Pancreas (tissue), 10 donors: ENCODE results near the gene LNX1. TPM values are rescaled to one million over a fixed set of nuclear protein-coding genes. Genes with fewer than 3 reads are reported as not detected.

Experiments
- ATAC-seq, 4 donors: fragments of 200-7000 bp; cut with Tn5 transposase; one replicate each; pipeline versions ENCODE4 v1.8.0 to v1.9.1; 2020; ENCODE audit warnings: mild to moderate bottlenecking in 4 of 4, moderate library complexity in 4 of 4
- DNase-seq, 6 donors: peaks; one replicate each; pipeline ENCODE4 v3.0.0-alpha.2; 2020
- FAIRE-seq: peaks from 2 replicates; lab custom pipeline; 2012; peaks lifted over from hg19 to GRCh38; lab: Jason Lieb, UNC
- H3K27ac ChIP-seq, 4 donors: fragments of 200-600 bp; sonication (generic); 1 replicate in 3 of 4; 2 replicates in 1 of 4; pipeline versions ENCODE4 v1.5.0 to v1.8.0; 2020
- H3K27me3 ChIP-seq, 4 donors: fragments of 200-600 bp; one replicate each; pipeline ENCODE4 v1.8.0; 2021
- H3K36me3 ChIP-seq, 3 donors: fragments of 200-600 bp; sonication (generic) in 1 of 3; one replicate each; pipeline versions ENCODE4 v1.5.0 to v1.8.0; 2020 to 2021
- H3K4me1 ChIP-seq, 3 donors: fragments of 200-600 bp; one replicate each; pipeline ENCODE4 v1.8.0; 2021
- H3K4me3 ChIP-seq, 4 donors: fragments of 200-600 bp; sonication (generic) in 2 of 4; one replicate each; pipeline versions ENCODE4 v1.5.0 to v1.8.0; 2020 to 2021
- H3K9me3 ChIP-seq, 4 donors: fragments of 200-600 bp; one replicate each; pipeline ENCODE4 v1.8.0; 2021
- WGBS, 2 donors: extraction: QIAGEN DNeasy Blood & Tissue Kit; methylation state at CpG; one replicate each; pipeline ENCODE4 v1.1.7; 2013; 5-methylcytosine and 5-hydroxymethylcytosine counted together
- intact Hi-C, 3 donors: fragments of 100-400 bp; cut with DNase I; formaldehyde crosslinking; loops; one replicate each; pipeline versions ENCODE4 v1.11.1 to v1.14.2; 2022
- polyA plus RNA-seq, 2 donors: library from polyadenylated mRNA; stranded (reverse); fragments of 200-250 nt; gene quantifications; one replicate each; pipeline ENCODE4 v1.2.3, GENCODE V29; 2013
- total RNA-seq, 6 donors: library from RNA; stranded (reverse); fragmentation: NEBNext Ultra II Directional in 4 of 6; extraction: Animal tissue kit (Norgen Biotek cat#: 25700) in 4 of 6; gene quantifications; one replicate each; pipeline versions ENCODE4 v1.2.1 to v1.2.4, GENCODE V29; 2021 to 2023
- TF ChIP-seq, protein P1 (sequence below), 4 donors: fragments of 200-600 bp; sonication (generic) in 3 of 4; IDR thresholded peaks; one replicate each; pipeline versions ENCODE4 v1.5.0 to v1.8.0; 2021; ENCODE audit warnings: antibody characterized with exemption in 4 of 4
- donor health status: healthy with polysubstance abuse.
- donor health status: DM: no; HTN: no; CAD: no; lungs with moderate emphysema.
- donor health status: DM: no; HTN: no; CAD: no.
- donor health status: control.
- donor health status: control.
- donor health status: Bipolar disorder and iron deficiency.
- donor health status: DM: yes; HTN: yes; CAD: no.
- donor health status: DM: no; HTN: no; CAD: no.
- donor health status: DM: no; HTN: no; CAD: no.
- donor health status: DM: yes; HTN: yes; CAD: no.

Gene LNX1
- total and polyA plus RNA-seq, 8 donors = 6.1 to 18.6 (median 15.0) TPM

- H3K9me3 ChIP-seq = no peaks in the 10 kb centered on the region
- ATAC-seq = peak; percentile 57 to 81 (median 72)
- H3K27me3 ChIP-seq = no peaks in the 10 kb centered on the region
- intact Hi-C loops = no loop called here
- TF ChIP-seq, protein P1, sequence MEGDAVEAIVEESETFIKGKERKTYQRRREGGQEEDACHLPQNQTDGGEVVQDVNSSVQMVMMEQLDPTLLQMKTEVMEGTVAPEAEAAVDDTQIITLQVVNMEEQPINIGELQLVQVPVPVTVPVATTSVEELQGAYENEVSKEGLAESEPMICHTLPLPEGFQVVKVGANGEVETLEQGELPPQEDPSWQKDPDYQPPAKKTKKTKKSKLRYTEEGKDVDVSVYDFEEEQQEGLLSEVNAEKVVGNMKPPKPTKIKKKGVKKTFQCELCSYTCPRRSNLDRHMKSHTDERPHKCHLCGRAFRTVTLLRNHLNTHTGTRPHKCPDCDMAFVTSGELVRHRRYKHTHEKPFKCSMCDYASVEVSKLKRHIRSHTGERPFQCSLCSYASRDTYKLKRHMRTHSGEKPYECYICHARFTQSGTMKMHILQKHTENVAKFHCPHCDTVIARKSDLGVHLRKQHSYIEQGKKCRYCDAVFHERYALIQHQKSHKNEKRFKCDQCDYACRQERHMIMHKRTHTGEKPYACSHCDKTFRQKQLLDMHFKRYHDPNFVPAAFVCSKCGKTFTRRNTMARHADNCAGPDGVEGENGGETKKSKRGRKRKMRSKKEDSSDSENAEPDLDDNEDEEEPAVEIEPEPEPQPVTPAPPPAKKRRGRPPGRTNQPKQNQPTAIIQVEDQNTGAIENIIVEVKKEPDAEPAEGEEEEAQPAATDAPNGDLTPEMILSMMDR (IDR thresholded peaks at IDR 0.05) = no peak
- 23 to 24% methylated on average over 20 of the region's 20 CpGs for WGBS, 2 donors
- peak; percentile 70 to 83 (median 82) for DNase-seq
- peak overlapping the region; percentile 73 to 93 (median 82) for H3K27ac ChIP-seq
- no peak for FAIRE-seq
- peaks cover 14 to 26% (median 19%) of the 10 kb centered on the region in 3 donors for H3K4me1 ChIP-seq
- H3K4me3 ChIP-seq = peak overlapping the region in 2 of 4 donors; percentile 47 to 55
- H3K36me3 ChIP-seq = no peaks in the 10 kb centered on the region
Measured at GRCh38 chr4:53592686-53593501, 1.6 kb upstream of the LNX1 start.

- FAIRE-seq (no peak), DNase-seq (peak in 4 of 6 donors; percentile 67 to 79 (median 74)), ATAC-seq (peak; percentile 56 to 68 (median 67))
- TF ChIP-seq, protein P1 (IDR thresholded peaks at IDR 0.05) = no peak
- WGBS, 2 donors = 10 to 14% methylated on average over 8 of the region's 8 CpGs
- no peaks in the 10 kb centered on the region for H3K9me3 ChIP-seq
- H3K27me3 ChIP-seq = no peaks in the 10 kb centered on the region
- peaks cover 21 to 33% (median 22%) of the 10 kb centered on the region in 3 donors for H3K4me1 ChIP-seq
- peak overlapping the region in 2 of 4 donors; percentile 47 to 55 for H3K4me3 ChIP-seq
- no peaks in the 10 kb centered on the region for H3K36me3 ChIP-seq
- intact Hi-C loops = no loop called here
- H3K27ac ChIP-seq = peak overlapping the region; percentile 73 to 93 (median 82)
Measured at GRCh38 chr4:53592122-53592521, 836 bp upstream of the LNX1 start.

GRCh38 chr4:53590187-53590586, 1.1 kb downstream of the LNX1 start:
- H3K4me1 ChIP-seq = peaks cover 29 to 45% (median 33%) of the 10 kb centered on the region in 3 donors
- no peaks in the 10 kb centered on the region for H3K27me3 ChIP-seq
- intact Hi-C loops = no loop called here
- ATAC-seq = no peak
- no peaks in the 10 kb centered on the region for H3K36me3 ChIP-seq
- TF ChIP-seq, protein P1 (IDR thresholded peaks at IDR 0.05) = no peak
- WGBS, 2 donors = 13 to 17% methylated on average over 2 of the region's 2 CpGs
- no peak for DNase-seq
- peak overlapping the region; percentile 11 to 55 (median 34) for H3K4me3 ChIP-seq
- no peak for FAIRE-seq
- H3K9me3 ChIP-seq = no peaks in the 10 kb centered on the region
- peak overlapping the region in 3 of 4 donors; percentile 73 to 93 (median 84) for H3K27ac ChIP-seq

DNA sequence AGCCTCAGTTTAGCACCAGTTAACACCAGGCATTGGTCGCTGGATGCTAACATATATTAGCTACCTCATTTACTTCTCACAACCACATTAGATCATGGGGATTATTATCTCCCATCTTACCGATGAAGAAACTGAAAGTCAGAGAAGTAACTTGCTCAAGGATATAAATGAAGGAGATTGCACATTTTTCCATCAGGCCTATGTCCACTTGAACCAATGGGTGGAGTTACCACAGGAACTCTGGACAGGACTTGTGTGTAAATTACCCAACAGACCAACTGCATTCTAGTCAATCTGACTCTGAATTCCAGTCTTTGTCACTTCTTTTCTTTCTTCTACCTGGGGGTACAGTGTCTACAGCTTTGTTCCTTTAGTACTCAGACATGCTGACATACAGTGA, 1.8 kb downstream of the LNX1 start:
- peak overlapping the region in 2 of 4 donors; percentile 47 to 55 for H3K4me3 ChIP-seq
- FAIRE-seq (no peak), ATAC-seq (no peak), DNase-seq (no peak)
- H3K4me1 ChIP-seq = peaks cover 29 to 45% (median 33%) of the 10 kb centered on the region in 3 donors
- H3K27me3 ChIP-seq = no peaks in the 10 kb centered on the region
- H3K27ac ChIP-seq = peak overlapping the region in 1 of 4 donors; percentile 93
- 59 to 61% methylated on average over 2 of the region's 2 CpGs for WGBS, 2 donors
- no peaks in the 10 kb centered on the region for H3K36me3 ChIP-seq
- TF ChIP-seq, protein P1 (IDR thresholded peaks at IDR 0.05) = no peak
- intact Hi-C loops = no loop called here
- no peaks in the 10 kb centered on the region for H3K9me3 ChIP-seq
